GM23248 (cell line): ENCODE data around the gene ESM1. TPM values are rescaled to one million over a fixed set of nuclear protein-coding genes. Genes with fewer than 3 reads are reported as not detected.

Experiments used
- DNase-seq: peaks from one replicate; pipeline ENCODE4 v3.0.0-alpha.2; 2015
- H2AFZ ChIP-seq: fragments of 200-600 bp; sonication (generic); 2 replicates; pipeline ENCODE4 v1.6.1; 2016; ENCODE audit warnings: antibody characterized with exemption
- H3F3A ChIP-seq: fragments of 200-600 bp; sonication (generic); 2 replicates; pipeline ENCODE4 v1.6.1; 2016; ENCODE audit warnings: mild to moderate bottlenecking, antibody characterized with exemption, mixed run types; ENCODE audit not compliant: insufficient read depth
- H3K27ac ChIP-seq: fragments of 200-600 bp; sonication (generic); 2 replicates; pipeline ENCODE4 v1.5.1; 2016; ENCODE audit warnings: mild to moderate bottlenecking
- H3K27me3 ChIP-seq: fragments of 200-600 bp; sonication (generic); replicated peaks from 2 replicates; pipeline ENCODE4 v1.6.1; 2016; ENCODE audit warnings: mild to moderate bottlenecking; ENCODE audit not compliant: insufficient read depth
- H3K36me3 ChIP-seq: fragments of 200-600 bp; sonication (generic); 2 replicates; pipeline ENCODE4 v1.6.1; 2016; ENCODE audit warnings: low read depth, mild to moderate bottlenecking
- H3K4me1 ChIP-seq: fragments of 200-600 bp; sonication (generic); 2 replicates; pipeline ENCODE4 v1.6.1; 2016; ENCODE audit warnings: mild to moderate bottlenecking; ENCODE audit not compliant: insufficient read depth
- H3K4me2 ChIP-seq: fragments of 200-600 bp; sonication (generic); one replicate; pipeline ENCODE4 v1.6.1; 2016; ENCODE audit warnings: mild to moderate bottlenecking; ENCODE audit not compliant: unreplicated experiment
- H3K4me3 ChIP-seq: fragments of 200-600 bp; sonication (generic); 2 replicates; pipeline ENCODE4 v1.5.1; 2016; ENCODE audit warnings: mild to moderate bottlenecking
- H3K79me2 ChIP-seq: fragments of 200-600 bp; sonication (generic); 2 replicates; pipeline ENCODE4 v1.6.1; 2016; ENCODE audit warnings: mild to moderate bottlenecking; ENCODE audit not compliant: insufficient read depth
- H3K9ac ChIP-seq: fragments of 200-600 bp; sonication (generic); 2 replicates; pipeline ENCODE4 v1.6.1; 2016; ENCODE audit warnings: mild to moderate bottlenecking
- H3K9me2 ChIP-seq: fragments of 200-600 bp; sonication (generic); 2 replicates; pipeline ENCODE4 v1.6.1; 2016; ENCODE audit warnings: mixed run types, mild to moderate bottlenecking, moderate library complexity; ENCODE audit not compliant: insufficient read depth
- H3K9me3 ChIP-seq: fragments of 200-600 bp; sonication (generic); one replicate; pipeline ENCODE4 v1.6.1; 2017; ENCODE audit warnings: low read depth
- H4K20me1 ChIP-seq: fragments of 200-600 bp; sonication (generic); 2 replicates; pipeline ENCODE4 v1.6.0; 2016; ENCODE audit not compliant: insufficient read depth
- EZH2 ChIP-seq: fragments of 200-600 bp; sonication (generic); IDR thresholded peaks from 2 replicates; pipeline ENCODE4 v1.6.1; 2018; ENCODE audit warnings: antibody characterized with exemption, mild to moderate bottlenecking; ENCODE audit not compliant: insufficient read depth, poor library complexity, severe bottlenecking
- EZH2phosphoT487 ChIP-seq: fragments of 200-600 bp; sonication (generic); IDR thresholded peaks from 2 replicates; pipeline ENCODE4 v1.6.1; 2018; ENCODE audit warnings: antibody characterized with exemption, moderate library complexity, mild to moderate bottlenecking, low read depth; ENCODE audit not compliant: insufficient read depth
- WGBS, 2 experiments: methylation state at CpG; one replicate each; pipeline ENCODE4 v1.1.6; 2015 to 2017; ENCODE audit warnings: low lambda C conversion rate in 2 of 2, low coverage in 1 of 2; ENCODE audit errors: missing lambda C conversion rate in 2 of 2; 5-methylcytosine and 5-hydroxymethylcytosine counted together
- in situ Hi-C: fragments of 300-500 bp; cut with MboI; formaldehyde crosslinking; loops from 2 replicates; pipeline ENCODE4 v1.15.0; 2020
- polyA plus RNA-seq: library from polyadenylated mRNA; unstranded; fragments of >200 nt; fragmentation: Nextera tagmentation; extraction: Ambion mirVana; gene quantifications from 2 replicates; pipeline ENCODE4 v1.2.1, GENCODE V29; 2016
- total RNA-seq: library from RNA; depleted of rRNA; stranded (reverse); fragments of >200 nt; shearing (Covaris generic); gene quantifications from 2 replicates; pipeline ENCODE4 v1.2.3, GENCODE V29; 2014

The ESM1 gene
- total and polyA plus RNA-seq, 2 experiments from 2014 or later, result 11.8 to 25.5 TPM

DNA sequence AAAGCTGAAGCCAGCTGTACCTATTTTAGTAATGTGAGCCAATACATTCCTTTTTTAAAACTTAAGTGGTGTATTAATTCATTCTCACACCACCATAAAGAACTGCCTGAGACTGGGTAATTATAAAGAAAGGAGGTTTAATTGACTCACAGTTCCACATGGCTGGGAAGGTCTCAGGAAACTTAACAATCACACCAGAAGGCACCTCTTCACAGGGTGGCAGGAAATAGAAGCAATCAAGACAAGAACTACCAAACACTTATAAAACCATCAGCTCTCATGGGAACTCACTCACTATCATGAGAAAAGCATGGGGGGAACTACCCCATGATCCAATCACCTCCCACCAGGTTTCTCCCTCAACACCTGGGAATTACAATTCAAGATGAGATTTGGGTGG is 21.0 kb downstream of the ESM1 start:
- Histone ChIP-seq H3F3A (no peaks in the 10 kb centered on the region), H3K27me3 (no peaks in the 10 kb centered on the region), H3K79me2 (no peaks in the 10 kb centered on the region), H2AFZ (no peak overlapping the region), H3K4me1 (no peaks in the 10 kb centered on the region), H3K9me2 (no peaks in the 10 kb centered on the region), H4K20me1 (no peaks in the 10 kb centered on the region), H3K9me3 (no peaks in the 10 kb centered on the region), H3K4me2 (no peak overlapping the region), H3K4me3 (no peak overlapping the region), H3K36me3 (no peaks in the 10 kb centered on the region), H3K27ac (no peak overlapping the region), H3K9ac (no peak overlapping the region)
- DNase-seq, result no peak
- TF ChIP-seq EZH2 (no peak), EZH2phosphoT487 (no peak)
- in situ Hi-C loops, result no loop called here

- no peaks in the 10 kb centered on the region for H3K36me3 ChIP-seq
- no peaks in the 10 kb centered on the region for H3K9me3 ChIP-seq
- H4K20me1 ChIP-seq, result no peaks in the 10 kb centered on the region
- no peak overlapping the region for H3K4me2 ChIP-seq
- WGBS, 2 experiments, result 67 to 73% methylated on average over 6 of the region's 6 CpGs
- H3K27ac ChIP-seq, result no peak overlapping the region
- H3K9me2 ChIP-seq, result no peaks in the 10 kb centered on the region
- H3F3A ChIP-seq, result no peaks in the 10 kb centered on the region
- H3K4me1 ChIP-seq, result no peaks in the 10 kb centered on the region
- H3K27me3 ChIP-seq, result no peaks in the 10 kb centered on the region
- TF ChIP-seq EZH2 (no peak), EZH2phosphoT487 (no peak)
- H2AFZ ChIP-seq, result no peak overlapping the region
- H3K4me3 ChIP-seq, result no peak overlapping the region
- H3K79me2 ChIP-seq, result no peaks in the 10 kb centered on the region
- in situ Hi-C loops, result no loop called here
- H3K9ac ChIP-seq, result no peak overlapping the region
- DNase-seq, result peak; percentile 22
These were observed 25.5 kb downstream of the ESM1 start for GRCh38 chr5:54959673-54960418.

DNA sequence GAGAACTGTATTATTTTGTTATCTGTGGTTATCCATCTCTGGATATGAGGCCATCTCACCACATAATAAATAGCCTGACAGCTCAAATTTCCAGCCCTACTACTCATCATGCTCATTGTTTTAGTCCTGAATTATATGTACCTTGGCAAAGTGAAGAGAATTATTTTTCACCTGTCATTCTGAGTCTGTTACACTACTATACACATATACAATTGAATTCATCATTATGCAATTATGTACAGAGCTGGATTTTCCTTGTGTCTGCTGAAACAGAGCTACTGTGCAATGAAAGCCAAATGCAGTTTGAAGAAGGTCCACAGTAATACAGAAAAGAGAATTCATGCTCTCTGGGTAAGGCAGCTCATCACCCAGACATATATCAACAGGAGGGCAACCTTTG is 28.5 kb downstream of the ESM1 start:
- no peaks in the 10 kb centered on the region for H3K27me3 ChIP-seq
- no peak for DNase-seq
- H2AFZ ChIP-seq, result no peak overlapping the region
- no peaks in the 10 kb centered on the region for H3K4me1 ChIP-seq
- H3K4me3 ChIP-seq, result no peak overlapping the region
- no peaks in the 10 kb centered on the region for H3F3A ChIP-seq
- no peak overlapping the region for H3K4me2 ChIP-seq
- in situ Hi-C loops, result no loop called here
- no peak overlapping the region for H3K9ac ChIP-seq
- no peak for TF ChIP-seq EZH2
- no peaks in the 10 kb centered on the region for H3K9me2 ChIP-seq
- H3K36me3 ChIP-seq, result no peaks in the 10 kb centered on the region
- no peaks in the 10 kb centered on the region for H4K20me1 ChIP-seq
- no peaks in the 10 kb centered on the region for H3K79me2 ChIP-seq
- H3K27ac ChIP-seq, result no peak overlapping the region
- H3K9me3 ChIP-seq, result peaks cover 2% of the 10 kb centered on the region

GRCh38 chr5:54947187-54947586 is 38.2 kb downstream of the ESM1 start:
- Histone ChIP-seq H3K4me3 (no peak overlapping the region), H3K4me2 (no peak overlapping the region), H3K9ac (no peak overlapping the region), H3K27me3 (no peaks in the 10 kb centered on the region), H2AFZ (no peak overlapping the region), H3K9me3 (no peaks in the 10 kb centered on the region), H4K20me1 (no peaks in the 10 kb centered on the region), H3K9me2 (no peaks in the 10 kb centered on the region), H3K4me1 (no peaks in the 10 kb centered on the region), H3K36me3 (no peaks in the 10 kb centered on the region), H3F3A (no peaks in the 10 kb centered on the region), H3K79me2 (no peaks in the 10 kb centered on the region), H3K27ac (no peak overlapping the region)
- in situ Hi-C loops, result loop anchor here (10.0 kb wide), 1 partner anchor 198 kb away; no protein-coding TSS in a partner anchor
- 57 to 76% methylated on average over 1 of the region's 1 CpG for WGBS, 2 experiments
- TF ChIP-seq EZH2 (no peak), EZH2phosphoT487 (no peak)
- no peak for DNase-seq

DNA sequence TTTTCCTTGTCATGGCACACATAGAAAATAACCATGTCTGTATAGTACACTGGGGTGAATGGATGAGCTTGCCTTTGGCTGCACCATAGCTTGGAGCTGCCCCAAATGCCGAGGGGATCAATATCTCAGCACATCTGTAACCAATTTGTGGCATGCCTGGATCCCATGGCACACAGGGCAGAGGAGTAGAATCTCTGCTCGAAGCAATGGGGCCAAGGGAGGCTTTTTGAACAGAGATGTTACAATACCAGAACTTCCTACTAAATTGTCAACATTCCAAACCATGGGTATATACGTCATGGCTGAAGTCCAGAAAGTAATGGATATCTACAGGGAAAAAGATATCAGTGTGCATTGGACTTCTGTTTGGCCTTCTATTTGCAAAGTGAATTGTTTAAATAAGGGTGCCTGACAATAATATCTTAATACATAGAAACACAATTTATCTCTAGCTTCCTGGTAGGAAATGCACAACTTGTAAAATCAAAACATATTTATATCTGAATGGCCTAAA is 39.0 kb downstream of the ESM1 start:
- no peaks in the 10 kb centered on the region for H3K9me2 ChIP-seq
- no peak for DNase-seq
- TF ChIP-seq EZH2phosphoT487 (no peak), EZH2 (no peak)
- H3K4me1 ChIP-seq, result no peaks in the 10 kb centered on the region
- 18 to 24% methylated on average over 3 of the region's 3 CpGs for WGBS, 2 experiments
- no peaks in the 10 kb centered on the region for H4K20me1 ChIP-seq
- no peak overlapping the region for H3K4me3 ChIP-seq
- H3F3A ChIP-seq, result no peaks in the 10 kb centered on the region
- no peak overlapping the region for H2AFZ ChIP-seq
- no peaks in the 10 kb centered on the region for H3K79me2 ChIP-seq
- no peak overlapping the region for H3K27ac ChIP-seq
- no peaks in the 10 kb centered on the region for H3K27me3 ChIP-seq
- no peaks in the 10 kb centered on the region for H3K9me3 ChIP-seq
- H3K36me3 ChIP-seq, result no peaks in the 10 kb centered on the region
- no peak overlapping the region for H3K9ac ChIP-seq
- H3K4me2 ChIP-seq, result no peak overlapping the region
- in situ Hi-C loops, result loop anchor here (10.0 kb wide), 1 partner anchor 198 kb away; no protein-coding TSS in a partner anchor
